Endothelial cell of umbilical vein (primary cell): ENCODE measurements around the gene RASA2. TPM values are rescaled to one million over a fixed set of nuclear protein-coding genes. Genes with fewer than 3 reads are reported as not detected.

Experiments
- BruUV-seq: library from RNA; stranded (reverse); fragments of 400-500 nt; replicated peaks from 2 replicates; lab custom pipeline; 2021; lab: Mats Ljungman, UMichigan
- CTCF ChIA-PET: fragments of 300-600, 350-600 bp; sonication (Branson Sonifier 250); formaldehyde crosslinking; loops from one replicate; lab custom pipeline; 2021; ENCODE audit warnings: antibody characterized with exemption, inconsistent platforms; lab: Charles Lee
- POLR2A ChIA-PET: fragments of 300-600, 350-600 bp; sonication (Branson Sonifier 250); formaldehyde crosslinking; loops from one replicate; lab custom pipeline; 2021; ENCODE audit warnings: antibody characterized with exemption, inconsistent platforms; lab: Charles Lee
- DNase-seq: peaks from one replicate; pipeline ENCODE4 v3.0.0-alpha.2; 2011; ENCODE audit warnings: low read depth, low spot score
- FAIRE-seq: peaks from 2 replicates; lab custom pipeline; 2011; peaks lifted over from hg19 to GRCh38; lab: Jason Lieb, UNC
- H2AFZ ChIP-seq: 2 replicates; pipeline ENCODE4 v1.6.0; 2012; ENCODE audit warnings: low read depth, low read length, control low read depth, inconsistent platforms
- H3K27ac ChIP-seq: 2 replicates; pipeline ENCODE4 v1.5.1; 2011; ENCODE audit warnings: low read depth, mild to moderate bottlenecking, control low read depth, low read length, moderate library complexity; ENCODE audit not compliant: insufficient read depth
- H3K27me3 ChIP-seq, 2 experiments: 2 replicates each; pipeline versions ENCODE4 v1.6.0 to v1.6.1; 2011; ENCODE audit warnings: low read length in 2 of 2, mixed read lengths in 1 of 2; ENCODE audit not compliant: control insufficient read depth in 2 of 2, insufficient read depth in 2 of 2
- H3K36me3 ChIP-seq, 2 experiments: 2 replicates in 1 of 2; 3 replicates in 1 of 2; pipeline ENCODE4 v1.5.1; 2011; ENCODE audit warnings: low read length in 2 of 2, mild to moderate bottlenecking in 1 of 2, moderate library complexity in 1 of 2; ENCODE audit not compliant: control insufficient read depth in 2 of 2, insufficient read depth in 2 of 2; ENCODE audit errors: extremely low read depth in 1 of 2
- H3K4me1 ChIP-seq: 3 replicates; pipeline ENCODE4 v1.5.1; 2011; ENCODE audit warnings: mild to moderate bottlenecking, low read length; ENCODE audit not compliant: control insufficient read depth, insufficient read depth; ENCODE audit errors: extremely low read depth
- H3K4me2 ChIP-seq: 2 replicates; pipeline ENCODE4 v1.6.1; 2011; ENCODE audit warnings: low read length, control low read depth, mixed read lengths; ENCODE audit not compliant: insufficient read depth
- H3K4me3 ChIP-seq, 3 experiments: fragments of 200-600 bp in 1 of 3; sonication (generic), shearing (Covaris generic) in 1 of 3; replicated peaks in 1 of 3; 2 replicates each; pipeline ENCODE4 v1.5.1; 2011 to 2016; ENCODE audit warnings: control low read depth in 3 of 3, low read length in 3 of 3, mild to moderate bottlenecking in 2 of 3, inconsistent platforms in 1 of 3, low read depth in 1 of 3, moderate library complexity in 1 of 3; ENCODE audit not compliant: insufficient read depth in 1 of 3
- H3K79me2 ChIP-seq: 2 replicates; pipeline ENCODE4 v1.6.0; 2012; ENCODE audit warnings: low read length, inconsistent platforms; ENCODE audit not compliant: control insufficient read depth, insufficient read depth
- H3K9ac ChIP-seq: replicated peaks from 2 replicates; pipeline ENCODE3; 2011; ENCODE audit warnings: low read length, control low read depth; ENCODE audit not compliant: insufficient read depth; ENCODE audit errors: extremely low read depth
- H3K9me1 ChIP-seq: replicated peaks from 3 replicates; pipeline ENCODE4 v1.6.0; 2011; ENCODE audit warnings: mild to moderate bottlenecking, low read length; ENCODE audit not compliant: control insufficient read depth, insufficient read depth; ENCODE audit errors: extremely low read depth
- H3K9me3 ChIP-seq: replicated peaks from 2 replicates; pipeline ENCODE4 v1.5.1; 2012; ENCODE audit warnings: low read length, inconsistent platforms; ENCODE audit not compliant: control insufficient read depth, insufficient read depth
- H4K20me1 ChIP-seq: replicated peaks from 2 replicates; pipeline ENCODE3; 2011; ENCODE audit warnings: mild to moderate bottlenecking, low read length; ENCODE audit not compliant: control insufficient read depth, insufficient read depth; ENCODE audit errors: extremely low read depth
- EZH2 ChIP-seq: IDR thresholded peaks from 2 replicates; pipeline ENCODE4 v1.6.1; 2012; ENCODE audit warnings: borderline replicate concordance, low read depth, mild to moderate bottlenecking, moderate library complexity, low read length, inconsistent platforms; ENCODE audit not compliant: severe bottlenecking
- FOS ChIP-seq: IDR thresholded peaks from 2 replicates; pipeline ENCODE4 v1.6.1; 2011; ENCODE audit warnings: mild to moderate bottlenecking, low read length, moderate library complexity, borderline replicate concordance; ENCODE audit not compliant: insufficient read depth
- GATA2 ChIP-seq: IDR thresholded peaks from 2 replicates; pipeline ENCODE4 v1.7.0; 2011; ENCODE audit warnings: low read depth, mild to moderate bottlenecking, moderate library complexity, mixed read lengths, low read length; ENCODE audit not compliant: insufficient read length, insufficient read depth
- JUN ChIP-seq: IDR thresholded peaks from 2 replicates; pipeline ENCODE4 v1.6.1; 2011; ENCODE audit warnings: borderline replicate concordance, low read depth; ENCODE audit not compliant: insufficient read length, insufficient read depth
- MYC ChIP-seq: IDR thresholded peaks from one replicate; pipeline ENCODE4 v1.6.1; 2011; ENCODE audit warnings: mild to moderate bottlenecking, low read depth, low read length
- POLR2A ChIP-seq: IDR thresholded peaks from 2 replicates; pipeline ENCODE4 v1.6.1; 2012; ENCODE audit warnings: low read depth, mild to moderate bottlenecking, control low read depth, low read length
- POLR2AphosphoS5 ChIP-seq: IDR thresholded peaks from 2 replicates; pipeline ENCODE4 v1.6.1; 2012; ENCODE audit warnings: low read depth, mild to moderate bottlenecking, control low read depth, low read length, moderate library complexity; ENCODE audit not compliant: insufficient read depth
- dilution Hi-C: fragments of 300-500 bp; cut with MboI; formaldehyde crosslinking; loops from one replicate; pipeline ENCODE4 v1.15.0; 2019; ENCODE audit warnings: low sequenced_read_pairs; ENCODE audit not compliant: extremely low pct_ligation_motif_present
- intact Hi-C: fragments of 100-400 bp; cut with micrococcal nuclease; formaldehyde crosslinking; loops from one replicate; pipeline ENCODE4 v1.10.0; 2022
- polyA plus RNA-seq, 4 experiments: library from polyadenylated mRNA; depleted of rRNA in 3 of 4; stranded (reverse) in 3 of 4; unstranded in 1 of 4; fragments of >200 nt; gene quantifications; 2 replicates each; pipeline versions ENCODE4 v1.2.1 to v1.2.3, GENCODE V29; 2011 to 2012; ENCODE audit warnings: missing spikeins in 1 of 4
- total RNA-seq: library from RNA; stranded (reverse); gene quantifications from 2 replicates; pipeline ENCODE4 v1.2.3, GENCODE V29; 2021
- TF ChIP-seq, protein P1 (sequence below), 2 donors: IDR thresholded peaks; 1 replicate in 1 of 2; 2 replicates in 1 of 2; pipeline ENCODE4 v1.5.1; 2011; ENCODE audit warnings: low read length in 2 of 2, mild to moderate bottlenecking in 2 of 2, moderate library complexity in 2 of 2, control low read depth in 1 of 2, inconsistent platforms in 1 of 2, low read depth in 1 of 2; ENCODE audit not compliant: insufficient read depth in 1 of 2; ENCODE audit errors: extremely low read depth in 1 of 2
- TF ChIP-seq, protein P2 (sequence below): IDR thresholded peaks from 2 replicates; pipeline ENCODE4 v1.6.1; 2011; ENCODE audit not compliant: insufficient read depth, insufficient read length

The RASA2 gene
- total and polyA plus RNA-seq, 2 donors (not counting 3 experiments of a cell fraction or from before 2014, with no cell fraction given), result 3.1 to 20.2 TPM

DNA sequence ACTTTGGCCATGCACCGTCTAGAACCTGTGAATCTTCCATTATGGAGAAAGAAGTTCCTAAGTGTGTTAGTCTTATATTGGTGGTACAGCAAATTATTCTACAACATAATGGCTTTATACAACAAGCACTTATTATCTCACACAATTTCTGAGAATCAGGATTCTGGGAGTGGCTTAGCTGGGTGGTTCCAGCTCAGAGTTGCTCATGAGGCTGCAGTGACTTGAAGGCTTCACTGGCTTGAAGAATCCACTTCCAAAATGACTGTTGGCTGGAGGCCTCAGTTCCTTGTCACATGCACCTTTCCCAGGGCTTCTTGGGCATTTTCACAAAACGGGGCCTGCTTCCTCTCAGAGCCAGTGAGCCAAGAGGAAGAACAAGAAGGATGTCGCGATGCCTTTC lies 169.0 kb downstream of the RASA2 start:
- Histone ChIP-seq H4K20me1 (no peaks in the 10 kb centered on the region), H3K9me3 (no peaks in the 10 kb centered on the region), H3K9ac (no peak overlapping the region), H3K79me2 (no peaks in the 10 kb centered on the region), H3K27ac (no peak overlapping the region), H3K4me1 (no peaks in the 10 kb centered on the region), H2AFZ (no peak overlapping the region), H3K4me2 (no peak overlapping the region), H3K4me3 (no peak overlapping the region), H3K27me3 (peaks cover 30 to 35% of the 10 kb centered on the region in 2 experiments), H3K36me3 (no peaks in the 10 kb centered on the region), H3K9me1 (no peaks in the 10 kb centered on the region)
- intact Hi-C loops (no loop called here), dilution Hi-C loops (no loop called here)
- ChIA-PET CTCF (no interaction called here), POLR2A (no interaction called here)
- no peak for DNase-seq
- BruUV-seq, result no TSS peak
- FAIRE-seq, result no peak
- TF ChIP-seq POLR2AphosphoS5, result no peak
- TF ChIP-seq POLR2A, result no peak
- TF ChIP-seq, protein P1, sequence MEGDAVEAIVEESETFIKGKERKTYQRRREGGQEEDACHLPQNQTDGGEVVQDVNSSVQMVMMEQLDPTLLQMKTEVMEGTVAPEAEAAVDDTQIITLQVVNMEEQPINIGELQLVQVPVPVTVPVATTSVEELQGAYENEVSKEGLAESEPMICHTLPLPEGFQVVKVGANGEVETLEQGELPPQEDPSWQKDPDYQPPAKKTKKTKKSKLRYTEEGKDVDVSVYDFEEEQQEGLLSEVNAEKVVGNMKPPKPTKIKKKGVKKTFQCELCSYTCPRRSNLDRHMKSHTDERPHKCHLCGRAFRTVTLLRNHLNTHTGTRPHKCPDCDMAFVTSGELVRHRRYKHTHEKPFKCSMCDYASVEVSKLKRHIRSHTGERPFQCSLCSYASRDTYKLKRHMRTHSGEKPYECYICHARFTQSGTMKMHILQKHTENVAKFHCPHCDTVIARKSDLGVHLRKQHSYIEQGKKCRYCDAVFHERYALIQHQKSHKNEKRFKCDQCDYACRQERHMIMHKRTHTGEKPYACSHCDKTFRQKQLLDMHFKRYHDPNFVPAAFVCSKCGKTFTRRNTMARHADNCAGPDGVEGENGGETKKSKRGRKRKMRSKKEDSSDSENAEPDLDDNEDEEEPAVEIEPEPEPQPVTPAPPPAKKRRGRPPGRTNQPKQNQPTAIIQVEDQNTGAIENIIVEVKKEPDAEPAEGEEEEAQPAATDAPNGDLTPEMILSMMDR (IDR thresholded peaks at IDR 0.05; ENCODE audit: extremely low read depth in 1 of 2, insufficient read depth in 1 of 2, low read depth in 1 of 2, low read length in 2 of 2), result no peak
- no peak for TF ChIP-seq MYC
- no peak for TF ChIP-seq FOS
- no peak for TF ChIP-seq EZH2
- no peak for TF ChIP-seq JUN
- TF ChIP-seq GATA2, result no peak
- TF ChIP-seq, protein P2, sequence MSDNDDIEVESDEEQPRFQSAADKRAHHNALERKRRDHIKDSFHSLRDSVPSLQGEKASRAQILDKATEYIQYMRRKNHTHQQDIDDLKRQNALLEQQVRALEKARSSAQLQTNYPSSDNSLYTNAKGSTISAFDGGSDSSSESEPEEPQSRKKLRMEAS, result no peak
